Gastrocnemius medialis (tissue), 4 donors: ENCODE results near the gene SAMD10. TPM values are rescaled to one million over a fixed set of nuclear protein-coding genes. Genes with fewer than 3 reads are reported as not detected.

Source experiments
- ATAC-seq, 2 donors: fragments of 150-250 bp; one replicate each; pipeline ENCODE4 v1.9.1; 2016
- DNase-seq, 2 donors: peaks; one replicate each; pipeline ENCODE4 v3.0.0-alpha.2; 2019
- H3K27ac ChIP-seq, 4 donors: fragments of 200-600 bp; sonication (generic); 1 replicate in 1 of 4; 2 replicates in 3 of 4; pipeline ENCODE4 v1.5.1; 2016 to 2018; ENCODE audit warnings: mild to moderate bottlenecking in 2 of 4, moderate library complexity in 1 of 4
- H3K27me3 ChIP-seq, 3 donors: fragments of 200-600 bp; sonication (generic) in 2 of 3; 1 replicate in 1 of 3; 2 replicates in 2 of 3; pipeline versions ENCODE4 v1.5.1 to v1.6.0; 2016 to 2019; ENCODE audit warnings: mild to moderate bottlenecking in 1 of 3, moderate library complexity in 1 of 3
- H3K36me3 ChIP-seq, 2 donors: fragments of 200-600 bp; sonication (generic) in 1 of 2; one replicate each; pipeline ENCODE4 v1.5.1; 2017 to 2018
- H3K4me1 ChIP-seq, 2 donors: fragments of 200-600 bp; sonication (generic) in 1 of 2; one replicate each; pipeline ENCODE4 v1.5.1; 2016 to 2017; ENCODE audit warnings: mild to moderate bottlenecking in 2 of 2
- H3K4me3 ChIP-seq, 4 donors: fragments of 200-600 bp; sonication (generic) in 3 of 4; 1 replicate in 1 of 4; 2 replicates in 3 of 4; pipeline ENCODE4 v1.5.1; 2016 to 2019; ENCODE audit warnings: mild to moderate bottlenecking in 2 of 4
- H3K9me3 ChIP-seq, 3 donors: fragments of 200-600 bp; sonication (generic) in 2 of 3; 1 replicate in 1 of 3; 2 replicates in 2 of 3; pipeline ENCODE4 v1.5.1; 2016 to 2019
- CTCF ChIP-seq, 5 experiments: fragments of 450-650 bp in 3 of 5; fragments of 200-600 bp in 2 of 5; sonication (generic) in 2 of 5; IDR thresholded peaks in 4 of 5; conservative IDR thresholded peaks in 1 of 5; 1 replicate in 4 of 5; 2 replicates in 1 of 5; pipeline ENCODE4 v1.5.1; 2016 to 2019; ENCODE audit warnings: antibody characterized with exemption in 5 of 5, mild to moderate bottlenecking in 3 of 5, moderate library complexity in 3 of 5
- POLR2A ChIP-seq, 2 donors: fragments of 450-650 bp; IDR thresholded peaks; one replicate each; pipeline ENCODE4 v1.6.1; 2017; ENCODE audit warnings: antibody characterized with exemption in 2 of 2, mild to moderate bottlenecking in 2 of 2, moderate library complexity in 2 of 2
- in situ Hi-C, 4 donors: fragments of 200-750 bp; cut with MboI; loops; one replicate each; pipeline versions ENCODE4 v1.15.0 to v1.8.0; 2017; ENCODE audit warnings: low sequenced_read_pairs in 4 of 4
- intact Hi-C: fragments of 100-400 bp; cut with DNase I; formaldehyde crosslinking; loops from one replicate; pipeline ENCODE4 v1.15.1; 2023; ENCODE audit warnings: low total_unique reads
- total RNA-seq, 4 donors: library from RNA; depleted of rRNA; stranded (reverse); fragments of >200 nt; gene quantifications; one replicate each; pipeline versions ENCODE4 v1.1.0 to v1.2.3, GENCODE V29; 2016

SAMD10 gene
- total RNA-seq, 4 donors from 2014 or later, result 0.24 to 1.9 (median 1.0) TPM; not detected in 1

- DNase-seq (peak; percentile 85 to 91), ATAC-seq (peak; percentile 72)
- H3K4me1 ChIP-seq, result peaks cover 34 to 59% of the 10 kb centered on the region in 2 donors
- H3K4me3 ChIP-seq, result peak within 1 kb of the TSS; percentile 76 to 99 (median 86)
- no peaks in the 10 kb centered on the region for H3K27me3 ChIP-seq
- H3K9me3 ChIP-seq, result no peaks in the 10 kb centered on the region
- H3K27ac ChIP-seq, result peak within 1 kb of the TSS; percentile 92 to 98 (median 96)
- intact Hi-C loops, result loop anchor here (5.0 kb wide), 1 partner anchor 106 kb away; the partner anchor contains the start of gene TCEA2
- in situ Hi-C loops, result no loop called here
- H3K36me3 ChIP-seq, result peaks cover 0 to 8% of the 10 kb centered on the region in 2 donors
- TF ChIP-seq CTCF (IDR thresholded peaks at IDR 0.05 in 4 of 5, conservative IDR thresholded peaks at IDR 0.05 in 1 of 5) (peak in 1 of 5 experiments; percentile 7), POLR2A (IDR thresholded peaks at IDR 0.05) (peak; percentile 90 to 93)
Measured at GRCh38 chr20:63955827-63956663, 23.4 kb downstream of the SAMD10 start, which contains the start of gene UCKL1. UCKL1 (minus strand) TSS chr20:63956416; CDS start chr20:63956372, 44 bp downstream.

GRCh38 chr20:63955281-63955826 is 24.1 kb downstream of the SAMD10 start:
- peak in 1 of 2 donors; percentile 45 for DNase-seq
- H3K36me3 ChIP-seq, result peaks cover 0 to 7% of the 10 kb centered on the region in 2 donors
- H3K9me3 ChIP-seq, result no peaks in the 10 kb centered on the region
- intact Hi-C loops (loop anchor here (5.0 kb wide), 1 partner anchor 107 kb away; the partner anchor contains the start of gene TCEA2), in situ Hi-C loops (no loop called here)
- ATAC-seq, result peak; percentile 18 to 22
- peak overlapping the region; percentile 92 to 98 (median 96) for H3K27ac ChIP-seq
- H3K4me1 ChIP-seq, result peaks cover 41 to 66% of the 10 kb centered on the region in 2 donors
- TF ChIP-seq POLR2A (IDR thresholded peaks at IDR 0.05), result no peak
- TF ChIP-seq CTCF (IDR thresholded peaks at IDR 0.05 in 4 of 5, conservative IDR thresholded peaks at IDR 0.05 in 1 of 5), result peak; percentile 22 to 63 (median 46)
- peak overlapping the region; percentile 76 to 99 (median 86) for H3K4me3 ChIP-seq
- no peaks in the 10 kb centered on the region for H3K27me3 ChIP-seq

DNA sequence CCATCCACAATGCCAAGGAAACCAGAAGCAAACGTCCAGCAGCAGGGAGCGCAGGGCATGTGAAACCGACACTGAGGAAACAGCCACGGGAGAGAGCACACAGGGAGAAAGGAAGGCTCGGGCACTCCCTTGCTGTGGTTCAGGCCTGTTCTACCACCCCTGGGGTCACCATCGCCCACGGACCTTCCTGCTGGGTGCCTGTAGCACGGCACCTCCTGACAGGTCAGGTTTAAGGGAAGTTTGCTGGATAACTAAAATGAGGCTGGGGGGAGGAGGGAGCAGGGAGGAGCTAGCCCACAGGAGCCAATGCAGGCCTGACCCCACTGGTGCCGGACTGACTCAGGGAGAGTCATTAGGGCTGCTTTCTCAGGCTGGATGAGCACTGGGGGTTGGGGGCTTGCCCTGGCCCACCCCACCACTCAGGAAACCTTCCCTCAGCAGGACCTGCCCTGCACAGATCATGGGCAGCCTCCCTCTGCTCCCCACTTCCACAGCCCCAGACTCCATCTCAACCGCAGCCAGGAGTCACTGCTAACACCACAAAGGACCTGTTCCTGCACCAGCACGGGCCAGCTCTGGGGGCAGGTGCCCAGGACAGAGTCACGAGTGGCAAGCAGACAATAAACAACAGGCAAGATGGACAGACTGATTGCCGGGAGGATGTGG is 25.5 kb downstream of the SAMD10 start:
- Histone ChIP-seq H3K27ac (peak overlapping the region; percentile 92 to 98 (median 96)), H3K4me1 (peaks cover 56 to 80% of the 10 kb centered on the region in 2 donors), H3K9me3 (no peaks in the 10 kb centered on the region), H3K4me3 (no peak overlapping the region), H3K36me3 (no peaks in the 10 kb centered on the region), H3K27me3 (no peaks in the 10 kb centered on the region)
- in situ Hi-C loops, result no loop called here
- DNase-seq, result no peak
- no peak for TF ChIP-seq POLR2A (IDR thresholded peaks at IDR 0.05)
- no peak for TF ChIP-seq CTCF (IDR thresholded peaks at IDR 0.05 in 4 of 5, conservative IDR thresholded peaks at IDR 0.05 in 1 of 5)
- ATAC-seq, result no peak
- intact Hi-C loops, result no loop called here

GRCh38 chr20:63952769-63953168 is 26.7 kb downstream of the SAMD10 start:
- no peaks in the 10 kb centered on the region for H3K9me3 ChIP-seq
- TF ChIP-seq POLR2A (IDR thresholded peaks at IDR 0.05), result no peak
- TF ChIP-seq CTCF (IDR thresholded peaks at IDR 0.05 in 4 of 5, conservative IDR thresholded peaks at IDR 0.05 in 1 of 5), result no peak
- in situ Hi-C loops (no loop called here), intact Hi-C loops (no loop called here)
- no peak overlapping the region for H3K4me3 ChIP-seq
- H3K27me3 ChIP-seq, result no peaks in the 10 kb centered on the region
- H3K27ac ChIP-seq, result peak overlapping the region; percentile 92 to 98 (median 96)
- ATAC-seq, result no peak
- DNase-seq, result peak in 1 of 2 donors; percentile 53
- peaks cover 65 to 89% of the 10 kb centered on the region in 2 donors for H3K4me1 ChIP-seq
- no peaks in the 10 kb centered on the region for H3K36me3 ChIP-seq
